GM19452 (cell line): ENCODE results near the gene MPL.

ENCODE experiments used
- ATAC-seq: cut with Tn5 transposase; IDR thresholded peaks from one replicate; pipeline ENCODE4 v1.9.1; 2021; ENCODE audit not compliant: unreplicated experiment

Gene MPL

DNA sequence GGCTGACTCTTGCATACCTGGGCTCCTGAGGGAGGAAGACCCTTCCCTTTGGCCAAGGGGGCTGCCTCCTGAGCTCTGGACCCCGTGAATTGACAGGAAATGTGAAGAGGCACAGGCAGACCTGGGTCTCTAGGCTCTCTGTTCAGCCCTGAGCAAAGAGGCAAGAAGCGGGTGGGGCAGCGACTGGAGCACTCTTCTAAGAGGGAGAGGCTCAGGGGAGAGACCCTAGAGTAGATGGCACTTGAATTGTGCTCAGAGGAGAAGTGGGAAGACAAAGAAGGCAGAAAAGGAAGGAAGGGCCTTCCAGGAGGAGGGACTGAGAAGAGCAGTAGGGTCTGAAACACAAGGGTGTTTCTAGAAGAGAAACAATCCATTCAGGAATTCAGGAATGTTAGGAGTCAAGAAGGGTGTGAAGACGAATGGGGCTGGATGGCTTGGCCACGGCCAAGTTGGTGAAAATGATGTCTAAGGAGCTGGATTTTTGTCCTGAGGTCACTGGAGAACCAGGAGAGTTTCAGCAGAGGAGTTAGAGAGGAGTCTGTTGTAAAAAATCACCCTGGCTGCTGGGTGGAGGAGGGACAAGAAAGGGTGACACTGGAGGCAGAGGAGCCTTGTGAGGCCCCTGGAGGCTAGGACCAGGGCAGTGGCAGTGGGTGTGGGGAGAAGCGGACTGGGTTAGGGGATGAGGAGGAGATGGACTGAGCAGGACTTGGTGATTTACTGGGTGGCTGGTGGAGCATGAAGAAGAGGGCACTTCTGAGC, 31.5 kb upstream of the MPL start:
- ATAC-seq = no peak

DNA sequence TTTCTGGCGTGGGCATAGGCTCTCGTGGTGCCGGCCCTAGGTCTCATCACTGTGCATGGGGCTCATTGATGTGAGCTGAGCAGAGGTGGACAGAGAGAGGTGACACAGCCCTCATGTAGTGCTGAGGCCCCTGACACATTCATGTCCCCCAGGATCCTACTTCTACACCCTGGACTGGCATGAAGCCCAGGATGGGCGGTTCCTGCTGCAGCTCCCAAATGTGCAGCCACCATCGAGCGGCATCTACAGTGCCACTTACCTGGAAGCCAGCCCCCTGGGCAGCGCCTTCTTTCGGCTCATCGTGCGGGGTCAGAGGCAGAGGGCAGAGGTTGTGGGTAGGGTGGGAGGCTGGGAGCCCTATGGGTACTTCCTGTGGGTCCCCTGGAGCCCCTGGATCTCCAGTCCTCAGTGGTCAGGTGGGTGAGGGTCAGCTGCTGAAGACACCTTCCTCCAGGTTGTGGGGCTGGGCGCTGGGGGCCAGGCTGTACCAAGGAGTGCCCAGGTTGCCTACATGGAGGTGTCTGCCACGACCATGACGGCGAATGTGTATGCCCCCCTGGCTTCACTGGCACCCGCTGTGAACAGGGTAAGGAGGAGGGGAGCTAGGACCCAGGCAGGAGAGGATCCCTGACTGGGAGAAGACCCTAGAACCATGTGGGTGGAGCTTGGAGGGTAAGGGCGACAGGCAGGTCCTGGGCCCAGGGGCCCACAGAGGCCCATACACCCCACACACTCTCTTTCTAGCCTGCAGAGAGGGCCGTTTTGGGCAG, 30.7 kb upstream of the MPL start:
- ATAC-seq = no peak

DNA sequence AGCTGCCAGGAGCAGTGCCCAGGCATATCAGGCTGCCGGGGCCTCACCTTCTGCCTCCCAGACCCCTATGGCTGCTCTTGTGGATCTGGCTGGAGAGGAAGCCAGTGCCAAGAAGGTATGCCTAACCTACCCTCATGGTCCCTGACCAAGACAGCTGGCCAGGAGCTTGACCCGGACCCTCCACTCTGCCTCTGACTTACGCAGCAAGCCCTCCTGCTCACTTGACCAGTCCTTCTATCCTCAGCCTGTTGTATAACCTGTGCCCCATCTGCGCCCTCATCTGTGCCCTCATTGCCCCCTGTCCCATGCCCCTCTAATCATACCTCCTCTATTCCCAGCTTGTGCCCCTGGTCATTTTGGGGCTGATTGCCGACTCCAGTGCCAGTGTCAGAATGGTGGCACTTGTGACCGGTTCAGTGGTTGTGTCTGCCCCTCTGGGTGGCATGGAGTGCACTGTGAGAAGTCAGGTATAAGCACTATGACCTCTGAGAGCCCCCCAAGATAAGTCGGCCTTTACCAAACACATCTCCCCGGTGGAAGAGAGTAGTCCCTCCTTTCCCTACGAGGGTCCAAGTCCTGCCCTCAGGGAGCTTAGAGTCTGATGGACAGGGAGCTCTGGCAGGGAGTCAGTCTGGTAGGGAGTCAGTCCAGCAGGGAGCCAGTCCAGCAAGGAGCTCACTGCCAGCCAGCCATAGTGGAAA, 30.0 kb upstream of the MPL start:
- ATAC-seq = no peak

DNA sequence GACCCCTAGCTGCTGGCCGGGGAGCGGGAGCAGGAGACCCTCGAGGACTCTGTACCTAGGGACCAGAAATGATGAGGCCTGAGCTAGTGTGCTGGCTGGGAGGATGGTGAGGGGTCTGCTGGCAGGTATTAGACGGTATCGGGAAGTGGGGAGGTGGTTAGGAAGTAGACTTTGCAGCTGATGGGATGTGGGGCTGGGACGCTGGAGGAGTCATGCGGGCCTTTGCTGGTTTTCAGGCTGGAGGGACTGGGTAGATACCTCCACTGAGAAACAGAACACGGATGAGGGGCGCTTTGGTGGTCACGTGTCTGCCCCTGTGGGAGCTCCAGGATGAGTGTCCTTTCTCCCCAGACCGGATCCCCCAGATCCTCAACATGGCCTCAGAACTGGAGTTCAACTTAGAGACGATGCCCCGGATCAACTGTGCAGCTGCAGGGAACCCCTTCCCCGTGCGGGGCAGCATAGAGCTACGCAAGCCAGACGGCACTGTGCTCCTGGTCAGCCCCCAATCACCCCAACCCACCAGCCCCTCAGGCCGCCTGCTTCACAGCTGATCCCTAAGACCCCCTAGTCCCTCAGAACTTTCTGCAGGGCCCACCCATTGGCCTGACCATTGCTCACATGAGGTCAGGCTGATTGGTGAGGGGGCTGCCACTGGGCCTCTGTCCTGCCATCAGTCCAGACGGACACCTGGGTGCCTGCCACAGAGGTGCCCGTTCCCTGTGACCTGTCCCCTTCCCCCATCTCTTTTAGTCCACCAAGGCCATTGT, 28.8 kb upstream of the MPL start:
- ATAC-seq = no peak

DNA sequence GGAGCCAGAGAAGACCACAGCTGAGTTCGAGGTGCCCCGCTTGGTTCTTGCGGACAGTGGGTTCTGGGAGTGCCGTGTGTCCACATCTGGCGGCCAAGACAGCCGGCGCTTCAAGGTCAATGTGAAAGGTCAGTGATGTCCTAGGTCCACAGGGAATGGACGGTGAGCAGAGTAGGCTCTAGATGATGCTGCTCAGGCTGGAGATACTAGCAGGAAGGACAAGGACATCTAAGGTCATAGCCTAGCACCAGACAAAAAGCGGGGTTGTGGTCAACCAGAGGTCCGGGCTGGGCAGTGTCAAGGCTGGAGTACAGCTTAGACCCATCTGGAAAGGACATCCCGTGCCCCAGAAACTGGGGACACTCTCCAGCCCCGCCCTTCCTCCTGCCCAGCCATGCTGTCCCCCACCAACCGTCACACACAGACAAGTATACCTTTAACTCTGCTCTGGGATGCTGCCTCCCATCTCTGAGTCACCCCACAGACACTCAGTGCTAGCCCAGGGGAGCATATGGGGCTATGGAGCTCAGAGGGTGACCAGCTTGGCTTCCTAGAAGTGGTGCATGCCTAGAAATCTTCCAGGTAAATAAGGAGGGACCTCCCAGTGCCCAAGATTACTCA, 28.1 kb upstream of the MPL start:
- no peak for ATAC-seq

DNA sequence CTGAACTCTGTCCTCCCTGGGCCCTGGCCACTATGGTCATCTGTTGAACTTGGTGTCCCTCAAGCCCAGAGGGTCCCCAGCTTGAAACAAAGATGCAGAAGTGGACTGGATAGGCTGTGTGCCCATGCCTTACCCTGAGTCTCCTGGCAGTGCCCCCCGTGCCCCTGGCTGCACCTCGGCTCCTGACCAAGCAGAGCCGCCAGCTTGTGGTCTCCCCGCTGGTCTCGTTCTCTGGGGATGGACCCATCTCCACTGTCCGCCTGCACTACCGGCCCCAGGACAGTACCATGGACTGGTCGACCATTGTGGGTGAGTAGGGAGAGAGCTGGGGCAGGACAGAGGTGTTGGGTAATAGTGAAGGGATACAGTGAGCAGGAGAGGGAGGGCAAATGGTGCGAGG, 26.1 kb upstream of the MPL start:
- no peak for ATAC-seq

DNA sequence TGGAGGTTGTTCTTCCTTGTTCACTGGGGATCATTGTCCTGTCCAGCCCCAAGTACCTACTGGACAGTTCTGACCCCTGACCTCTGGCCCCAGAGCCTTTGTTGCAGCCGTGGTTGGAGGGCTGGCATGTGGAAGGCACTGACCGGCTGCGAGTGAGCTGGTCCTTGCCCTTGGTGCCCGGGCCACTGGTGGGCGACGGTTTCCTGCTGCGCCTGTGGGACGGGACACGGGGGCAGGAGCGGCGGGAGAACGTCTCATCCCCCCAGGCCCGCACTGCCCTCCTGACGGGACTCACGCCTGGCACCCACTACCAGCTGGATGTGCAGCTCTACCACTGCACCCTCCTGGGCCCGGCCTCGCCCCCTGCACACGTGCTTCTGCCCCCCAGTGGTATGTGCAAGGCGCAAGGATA, 25.4 kb upstream of the MPL start:
- ATAC-seq = no peak

DNA sequence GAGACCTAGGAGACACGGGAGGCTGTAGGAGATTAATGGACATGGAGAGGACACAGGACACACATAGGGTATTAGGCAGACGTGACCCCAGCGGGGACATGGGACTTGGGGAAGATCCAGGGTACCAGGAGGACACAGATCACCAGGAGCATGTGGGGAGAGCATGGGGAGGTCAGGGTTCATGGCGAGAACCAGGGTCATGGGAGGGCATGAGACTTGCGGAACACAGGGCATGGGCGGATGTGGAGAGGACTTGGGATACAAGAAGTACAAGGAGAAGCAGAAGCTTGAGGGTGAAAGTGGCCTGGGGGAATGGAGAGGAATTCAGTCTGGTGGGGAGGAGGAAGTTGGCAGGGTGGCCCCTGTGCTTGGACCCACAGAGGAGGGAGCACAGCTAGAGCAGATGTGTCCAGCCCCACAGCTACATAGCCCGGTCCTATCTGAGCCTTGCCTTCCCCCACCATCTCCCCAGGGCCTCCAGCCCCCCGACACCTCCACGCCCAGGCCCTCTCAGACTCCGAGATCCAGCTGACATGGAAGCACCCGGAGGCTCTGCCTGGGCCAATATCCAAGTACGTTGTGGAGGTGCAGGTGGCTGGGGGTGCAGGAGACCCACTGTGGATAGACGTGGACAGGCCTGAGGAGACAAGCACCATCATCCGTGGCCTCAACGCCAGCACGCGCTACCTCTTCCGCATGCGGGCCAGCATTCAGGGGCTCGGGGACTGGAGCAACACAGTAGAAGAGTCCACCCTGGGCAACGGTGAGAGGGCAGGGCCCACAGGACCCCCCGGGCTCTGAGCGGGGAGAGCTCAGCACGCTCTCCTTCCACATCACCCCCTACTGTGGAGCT, 24.7 kb upstream of the MPL start:
- no peak for ATAC-seq

DNA sequence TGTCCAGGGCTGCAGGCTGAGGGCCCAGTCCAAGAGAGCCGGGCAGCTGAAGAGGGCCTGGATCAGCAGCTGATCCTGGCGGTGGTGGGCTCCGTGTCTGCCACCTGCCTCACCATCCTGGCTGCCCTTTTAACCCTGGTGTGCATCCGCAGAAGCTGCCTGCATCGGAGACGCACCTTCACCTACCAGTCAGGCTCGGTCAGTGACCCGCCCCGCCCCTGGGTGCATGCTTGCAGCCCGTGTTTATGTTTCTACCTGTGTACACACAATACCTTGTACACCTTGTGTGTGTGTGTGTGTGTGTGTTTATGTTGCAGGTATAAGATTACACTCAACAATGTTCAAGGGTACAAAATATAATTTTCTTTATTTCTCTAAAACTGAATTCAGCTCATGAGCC, 23.8 kb upstream of the MPL start:
- ATAC-seq = no peak

DNA sequence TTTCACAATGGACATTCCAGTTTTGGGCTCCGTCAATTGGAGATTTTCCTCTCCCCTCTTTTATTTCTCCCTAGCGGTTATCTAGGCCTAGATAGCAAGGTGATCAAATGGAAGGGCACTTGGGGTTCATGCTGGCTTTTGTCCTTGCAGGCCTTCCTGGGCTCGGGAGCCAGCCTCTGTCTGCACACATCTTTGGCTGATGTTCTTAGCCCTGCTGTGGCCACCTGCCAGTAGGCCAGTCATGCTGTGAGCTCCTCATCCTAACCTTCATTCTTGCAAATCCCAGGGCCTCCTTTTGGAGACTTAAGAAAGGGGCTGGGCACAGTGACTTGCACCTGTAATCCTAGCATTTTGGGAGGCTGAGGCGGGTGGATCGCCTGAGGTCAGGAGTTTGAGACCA, 23.4 kb upstream of the MPL start:
- no peak for ATAC-seq

DNA sequence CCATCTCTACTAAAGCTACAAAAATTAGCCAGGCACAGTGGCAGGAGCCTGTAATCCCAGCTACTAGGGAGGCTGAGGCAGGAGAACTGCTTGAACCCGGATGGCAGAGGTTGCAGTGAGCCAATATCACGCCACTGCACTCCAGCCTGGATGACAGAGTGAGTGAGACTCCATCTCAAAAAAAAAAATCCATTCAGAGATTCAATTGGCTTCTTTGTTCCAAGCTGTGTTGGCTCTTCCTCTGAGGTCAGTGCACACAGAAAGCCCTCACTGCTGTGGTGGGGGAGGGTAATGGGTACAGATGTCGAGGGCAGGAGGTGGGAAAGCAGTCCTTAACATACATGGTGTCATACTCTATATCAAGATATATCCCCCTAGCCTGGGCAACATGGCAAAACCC, 22.1 kb upstream of the MPL start:
- no peak for ATAC-seq

DNA sequence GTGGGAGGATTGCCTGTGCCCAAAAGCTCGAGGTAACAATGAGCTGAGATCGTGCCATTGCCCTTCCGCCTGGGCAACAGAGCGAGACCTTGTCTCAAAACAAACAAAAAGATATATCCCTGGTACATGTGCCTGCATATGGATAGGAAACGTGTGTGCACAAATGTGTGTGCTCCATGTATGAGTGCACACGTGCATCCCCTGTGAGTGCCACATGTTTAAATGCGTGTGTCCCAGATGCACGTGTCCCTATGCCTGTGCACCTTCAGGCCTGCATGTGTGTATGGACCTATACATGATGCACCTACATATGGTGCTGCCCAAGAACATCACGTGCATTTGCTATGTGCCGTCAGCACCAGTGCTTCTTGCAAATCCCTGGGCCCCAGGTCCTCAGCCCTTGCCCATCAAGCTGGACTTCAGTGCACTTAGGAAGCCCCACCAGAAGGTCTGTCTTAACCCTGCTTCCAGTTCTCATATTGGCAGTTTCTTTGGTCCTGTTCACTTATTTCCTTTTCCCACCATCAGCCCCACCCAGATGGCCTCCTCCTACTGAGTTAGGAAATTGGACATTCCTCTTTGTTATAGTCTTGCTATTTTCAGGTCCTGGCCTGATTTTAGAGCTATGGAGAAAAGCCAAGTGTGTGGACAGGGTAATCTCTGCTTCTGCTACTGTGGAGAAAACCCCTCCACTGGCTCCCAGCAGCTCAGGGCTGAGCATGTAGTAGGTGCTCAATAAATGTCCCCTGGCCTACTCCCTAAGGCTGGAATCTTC, 21.5 kb upstream of the MPL start:
- ATAC-seq = no peak

DNA sequence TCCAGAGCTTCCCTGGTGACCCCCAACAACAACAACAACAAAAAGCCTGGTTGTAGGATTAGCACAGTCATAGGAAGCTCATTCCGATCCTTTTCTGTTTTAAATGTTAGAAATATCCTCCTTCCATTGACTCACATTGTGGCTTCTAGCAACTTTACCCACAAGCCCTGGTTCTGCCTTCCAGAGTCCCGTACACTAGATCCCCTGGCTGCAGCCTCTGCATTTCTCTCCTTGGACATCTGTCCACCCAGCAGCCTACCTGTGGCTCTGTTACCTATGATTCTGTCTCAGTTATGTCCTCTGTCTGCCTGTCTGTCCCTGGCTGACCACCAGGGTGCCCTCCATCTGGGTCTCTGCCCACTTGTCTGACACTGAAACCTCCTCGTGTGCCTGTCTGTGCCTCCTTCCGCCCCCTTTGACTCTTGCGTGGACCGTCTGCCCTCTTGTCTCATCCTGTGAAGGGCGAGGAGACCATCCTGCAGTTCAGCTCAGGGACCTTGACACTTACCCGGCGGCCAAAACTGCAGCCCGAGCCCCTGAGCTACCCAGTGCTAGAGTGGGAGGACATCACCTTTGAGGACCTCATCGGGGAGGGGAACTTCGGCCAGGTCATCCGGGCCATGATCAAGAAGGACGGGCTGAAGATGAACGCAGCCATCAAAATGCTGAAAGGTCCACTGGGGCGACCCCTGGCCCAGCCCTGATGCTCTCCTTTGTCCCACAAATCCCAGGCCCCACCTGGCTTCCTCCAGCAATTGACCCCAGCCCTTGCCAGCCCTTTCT, 20.7 kb upstream of the MPL start:
- no peak for ATAC-seq

DNA sequence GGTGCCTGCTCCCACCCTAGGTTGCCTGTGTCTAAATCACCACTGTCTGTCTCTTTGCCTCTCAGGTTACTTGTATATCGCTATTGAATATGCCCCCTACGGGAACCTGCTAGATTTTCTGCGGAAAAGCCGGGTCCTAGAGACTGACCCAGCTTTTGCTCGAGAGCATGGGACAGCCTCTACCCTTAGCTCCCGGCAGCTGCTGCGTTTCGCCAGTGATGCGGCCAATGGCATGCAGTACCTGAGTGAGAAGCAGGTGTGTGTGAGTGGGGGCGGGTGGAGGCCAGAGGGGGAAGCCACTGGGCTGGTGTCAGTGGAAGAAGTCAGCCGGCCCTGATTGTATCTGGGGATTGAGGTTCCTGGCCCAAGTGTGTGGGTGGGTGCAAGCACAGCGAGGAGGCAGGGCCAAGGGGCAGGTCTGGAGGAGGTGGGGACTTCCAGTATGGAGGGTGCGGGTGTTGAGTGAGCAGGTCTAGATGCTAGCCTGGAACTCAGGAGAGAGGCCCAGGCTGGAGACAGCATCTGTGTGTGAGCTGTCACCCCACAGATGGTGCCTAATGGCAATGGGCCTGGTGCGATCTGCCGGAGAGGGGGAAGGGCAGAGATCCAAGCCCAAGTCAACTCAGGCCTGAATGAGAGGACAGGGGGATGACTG, 19.7 kb upstream of the MPL start:
- ATAC-seq = no peak

DNA sequence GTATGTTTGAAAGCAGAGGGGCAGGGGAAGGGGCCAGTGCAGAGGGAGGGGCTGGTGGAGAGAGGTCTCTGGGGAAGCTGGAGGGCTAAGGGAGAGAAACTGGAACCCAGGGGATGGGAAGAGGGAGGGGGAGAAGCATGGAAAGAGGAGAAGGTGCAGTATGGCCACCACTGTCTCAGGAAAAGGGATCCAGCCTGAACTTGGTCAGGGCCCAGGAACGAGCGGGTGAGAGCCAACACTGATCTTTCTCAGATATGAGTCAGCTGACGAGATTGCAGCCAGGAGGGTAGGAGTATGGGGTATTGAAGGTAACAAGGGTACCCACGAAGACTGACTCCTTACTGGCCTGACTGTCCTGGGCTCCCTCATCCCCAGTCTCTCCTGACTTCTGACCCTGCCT, 18.8 kb upstream of the MPL start:
- ATAC-seq = no peak

DNA sequence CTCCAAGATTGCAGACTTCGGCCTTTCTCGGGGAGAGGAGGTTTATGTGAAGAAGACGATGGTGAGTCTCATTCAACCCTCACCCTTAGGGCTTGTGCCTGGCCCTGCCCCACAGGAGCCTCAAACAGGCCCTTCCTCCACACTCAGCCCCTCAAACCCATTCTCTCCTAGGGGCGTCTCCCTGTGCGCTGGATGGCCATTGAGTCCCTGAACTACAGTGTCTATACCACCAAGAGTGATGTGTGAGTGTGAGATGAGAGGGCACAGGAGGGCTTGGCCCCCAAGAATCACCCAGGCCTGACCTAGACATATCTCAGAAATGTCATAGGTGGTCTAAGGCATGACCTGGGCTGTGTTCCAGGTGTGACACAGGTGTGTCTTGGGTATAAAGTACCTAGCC, 18.3 kb upstream of the MPL start:
- no peak for ATAC-seq

DNA sequence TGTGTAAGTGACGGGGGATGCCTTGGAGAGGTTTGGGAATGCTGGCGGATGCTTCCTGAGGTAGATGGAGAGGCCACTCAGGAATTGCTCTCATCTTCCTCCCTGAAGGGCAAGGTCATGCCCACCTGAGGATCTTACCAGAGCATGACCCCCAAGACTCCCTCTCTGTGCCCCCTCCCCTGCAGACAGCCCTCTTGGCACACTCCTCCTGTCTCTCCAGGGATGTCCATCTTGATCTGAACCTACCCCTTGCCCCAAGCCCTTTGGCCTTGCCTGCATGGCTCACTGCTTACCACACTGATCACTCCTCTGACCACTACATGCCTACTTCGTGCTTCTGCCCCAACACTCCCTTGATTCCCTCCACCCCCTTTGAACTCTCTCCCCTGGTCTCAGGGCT, 17.9 kb upstream of the MPL start:
- ATAC-seq = no peak

DNA sequence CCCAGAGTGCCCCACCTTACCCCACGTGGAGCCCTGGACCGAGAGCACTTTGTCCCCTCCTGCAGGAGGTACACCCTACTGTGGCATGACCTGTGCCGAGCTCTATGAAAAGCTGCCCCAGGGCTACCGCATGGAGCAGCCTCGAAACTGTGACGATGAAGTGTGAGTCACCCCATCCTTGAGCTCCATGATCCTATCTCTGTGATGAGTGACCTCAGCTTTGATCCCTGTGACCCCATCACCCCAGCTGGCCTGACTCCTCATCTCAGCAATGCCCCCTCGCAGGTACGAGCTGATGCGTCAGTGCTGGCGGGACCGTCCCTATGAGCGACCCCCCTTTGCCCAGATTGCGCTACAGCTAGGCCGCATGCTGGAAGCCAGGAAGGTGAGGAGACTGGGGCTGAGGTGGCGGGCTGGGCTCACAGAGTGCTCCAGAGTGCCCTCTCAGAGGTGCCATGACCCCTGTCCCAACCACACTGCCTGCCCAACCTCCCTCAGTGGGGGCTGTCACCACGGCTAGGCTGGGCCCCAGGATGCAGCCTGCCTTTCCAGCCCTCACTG, 16.2 kb upstream of the MPL start:
- ATAC-seq = no peak
